HepG2 (cell line): ENCODE measurements around the gene BPIFB2. TPM values are rescaled to one million over a fixed set of nuclear protein-coding genes. Genes with fewer than 3 reads are reported as not detected.

Source experiments
- CENPX ChIP-seq: sonication (generic); formaldehyde crosslinking; IDR thresholded peaks from 2 replicates; pipeline ENCODE4 v1.9.0; 2021; ENCODE audit warnings: mild to moderate bottlenecking, missing genetic modification reagents, moderate library complexity
- DNMT1 ChIP-seq: sonication (generic); formaldehyde crosslinking; IDR thresholded peaks from 2 replicates; pipeline ENCODE4 v1.5.1; 2020; ENCODE audit warnings: mild to moderate bottlenecking, missing genetic modification reagents
- FOXA1 ChIP-seq, 2 experiments: fragments of 450-650 bp in 1 of 2; sonication (generic) in 1 of 2; formaldehyde crosslinking in 1 of 2; IDR thresholded peaks; 2 replicates each; pipeline versions ENCODE4 v1.4.0 to v1.6.1; 2016 to 2020; ENCODE audit warnings: missing genetic modification reagents in 1 of 2
- HHEX ChIP-seq: IDR thresholded peaks from 2 replicates; pipeline ENCODE4 v1.6.1; 2016; ENCODE audit warnings: control low read depth
- HMG20A ChIP-seq: IDR thresholded peaks from 2 replicates; pipeline ENCODE4 v1.6.1; 2016; ENCODE audit warnings: borderline replicate concordance
- PREB ChIP-seq: sonication (generic); formaldehyde crosslinking; IDR thresholded peaks from 2 replicates; pipeline ENCODE4 v1.4.0; 2020; ENCODE audit warnings: missing genetic modification reagents
- SMAD3 ChIP-seq: sonication (generic); formaldehyde crosslinking; IDR thresholded peaks from 2 replicates; pipeline ENCODE4 v1.4.0; 2020; ENCODE audit warnings: missing genetic modification reagents
- SRSF4 ChIP-seq: fragments of 200-400 bp; formaldehyde crosslinking; IDR thresholded peaks from one replicate; pipeline ENCODE4 v1.6.1; 2018; ENCODE audit warnings: mild to moderate bottlenecking, low read depth, low read length, moderate library complexity; ENCODE audit not compliant: poor library complexity, severe bottlenecking
- SSRP1 ChIP-seq: IDR thresholded peaks from 2 replicates; pipeline ENCODE4 v1.6.1; 2016; ENCODE audit warnings: control low read depth
- STAG1 ChIP-seq: sonication (generic); formaldehyde crosslinking; IDR thresholded peaks from 2 replicates; pipeline ENCODE4 v1.4.0; 2020; ENCODE audit warnings: missing genetic modification reagents
- TCF12 ChIP-seq, 2 experiments: fragments of 450-650 bp in 1 of 2; sonication (generic) in 1 of 2; formaldehyde crosslinking in 1 of 2; IDR thresholded peaks; 2 replicates each; pipeline versions ENCODE4 v1.6.1 to v1.8.0; 2017 to 2022; ENCODE audit warnings: antibody characterized with exemption in 1 of 2, mild to moderate bottlenecking in 1 of 2, missing genetic modification reagents in 1 of 2, moderate library complexity in 1 of 2
- ZFYVE20 ChIP-seq: sonication (generic); formaldehyde crosslinking; IDR thresholded peaks from 2 replicates; pipeline ENCODE4 v1.8.0; 2023; ENCODE audit warnings: low read depth, mild to moderate bottlenecking, moderate library complexity, missing genetic modification reagents, borderline replicate concordance
- ZNF143 ChIP-seq: sonication (generic); formaldehyde crosslinking; IDR thresholded peaks from 2 replicates; pipeline ENCODE4 v1.4.0; 2020; ENCODE audit warnings: missing genetic modification reagents
- ZNF282 ChIP-seq: fragments of 450-650 bp; IDR thresholded peaks from 2 replicates; pipeline ENCODE4 v1.6.1; 2018; ENCODE audit not compliant: partially characterized antibody
- ZNF563 ChIP-seq: sonication (generic); formaldehyde crosslinking; IDR thresholded peaks from 2 replicates; pipeline ENCODE4 v1.8.0; 2022; ENCODE audit warnings: mild to moderate bottlenecking, moderate library complexity, missing genetic modification reagents
- ZNF589 ChIP-seq: sonication (generic); formaldehyde crosslinking; conservative IDR thresholded peaks from 2 replicates; pipeline ENCODE4 v1.8.0; 2022; ENCODE audit warnings: mild to moderate bottlenecking, moderate library complexity, missing genetic modification reagents
- ZNF629 ChIP-seq: sonication (generic); formaldehyde crosslinking; conservative IDR thresholded peaks from 2 replicates; pipeline ENCODE4 v1.5.0; 2020; ENCODE audit warnings: missing genetic modification reagents
- ZNF709 ChIP-seq: sonication (generic); formaldehyde crosslinking; IDR thresholded peaks from 2 replicates; pipeline ENCODE4 v1.5.0; 2020; ENCODE audit warnings: mild to moderate bottlenecking, missing genetic modification reagents
- polyA plus RNA-seq, 8 experiments: library from polyadenylated mRNA; depleted of rRNA in 3 of 8; stranded (reverse) in 7 of 8; unstranded in 1 of 8; fragments of >200 nt; fragmentation: Illumina TruSeq in 4 of 8; extraction: Trizol in 4 of 8; gene quantifications; 2 replicates each; pipeline versions ENCODE4 v1.2.1 to v1.2.3, GENCODE V29; 2011 to 2016; ENCODE audit warnings: low read depth in 4 of 8, missing spikeins in 1 of 8, mixed read lengths in 1 of 8; ENCODE audit not compliant: insufficient read depth in 1 of 8
- total RNA-seq, 5 experiments: library from RNA; depleted of rRNA; stranded (reverse); fragments of >200 nt; fragmentation: Illumina TruSeq; extraction: Trizol; gene quantifications; 2 replicates each; pipeline ENCODE4 v1.2.3, GENCODE V29; 2016; ENCODE audit warnings: low read depth in 1 of 5
- TF ChIP-seq, protein P1 (sequence below): IDR thresholded peaks from 2 replicates; pipeline ENCODE4 v1.6.1; 2016; ENCODE audit warnings: low read depth, missing genetic modification reagents, missing compliant biosample characterization
- TF ChIP-seq, protein P2 (sequence below): sonication (generic); formaldehyde crosslinking; IDR thresholded peaks from 2 replicates; pipeline ENCODE4 v1.5.0; 2020; ENCODE audit warnings: mild to moderate bottlenecking, missing genetic modification reagents
- TF ChIP-seq, protein P3 (sequence below): IDR thresholded peaks from 2 replicates; pipeline ENCODE4 v1.6.1; 2018; ENCODE audit warnings: missing genetic modification reagents

BPIFB2 gene
- total and polyA plus RNA-seq, 2 of the 13 experiments (the other 11 are each of a cell fraction or from before 2014, with no cell fraction given) = 54.5 to 902 TPM

GRCh38 chr20:33006776-33007375, 628 bp upstream of the BPIFB2 start (continued):
- TF ChIP-seq, protein P1, sequence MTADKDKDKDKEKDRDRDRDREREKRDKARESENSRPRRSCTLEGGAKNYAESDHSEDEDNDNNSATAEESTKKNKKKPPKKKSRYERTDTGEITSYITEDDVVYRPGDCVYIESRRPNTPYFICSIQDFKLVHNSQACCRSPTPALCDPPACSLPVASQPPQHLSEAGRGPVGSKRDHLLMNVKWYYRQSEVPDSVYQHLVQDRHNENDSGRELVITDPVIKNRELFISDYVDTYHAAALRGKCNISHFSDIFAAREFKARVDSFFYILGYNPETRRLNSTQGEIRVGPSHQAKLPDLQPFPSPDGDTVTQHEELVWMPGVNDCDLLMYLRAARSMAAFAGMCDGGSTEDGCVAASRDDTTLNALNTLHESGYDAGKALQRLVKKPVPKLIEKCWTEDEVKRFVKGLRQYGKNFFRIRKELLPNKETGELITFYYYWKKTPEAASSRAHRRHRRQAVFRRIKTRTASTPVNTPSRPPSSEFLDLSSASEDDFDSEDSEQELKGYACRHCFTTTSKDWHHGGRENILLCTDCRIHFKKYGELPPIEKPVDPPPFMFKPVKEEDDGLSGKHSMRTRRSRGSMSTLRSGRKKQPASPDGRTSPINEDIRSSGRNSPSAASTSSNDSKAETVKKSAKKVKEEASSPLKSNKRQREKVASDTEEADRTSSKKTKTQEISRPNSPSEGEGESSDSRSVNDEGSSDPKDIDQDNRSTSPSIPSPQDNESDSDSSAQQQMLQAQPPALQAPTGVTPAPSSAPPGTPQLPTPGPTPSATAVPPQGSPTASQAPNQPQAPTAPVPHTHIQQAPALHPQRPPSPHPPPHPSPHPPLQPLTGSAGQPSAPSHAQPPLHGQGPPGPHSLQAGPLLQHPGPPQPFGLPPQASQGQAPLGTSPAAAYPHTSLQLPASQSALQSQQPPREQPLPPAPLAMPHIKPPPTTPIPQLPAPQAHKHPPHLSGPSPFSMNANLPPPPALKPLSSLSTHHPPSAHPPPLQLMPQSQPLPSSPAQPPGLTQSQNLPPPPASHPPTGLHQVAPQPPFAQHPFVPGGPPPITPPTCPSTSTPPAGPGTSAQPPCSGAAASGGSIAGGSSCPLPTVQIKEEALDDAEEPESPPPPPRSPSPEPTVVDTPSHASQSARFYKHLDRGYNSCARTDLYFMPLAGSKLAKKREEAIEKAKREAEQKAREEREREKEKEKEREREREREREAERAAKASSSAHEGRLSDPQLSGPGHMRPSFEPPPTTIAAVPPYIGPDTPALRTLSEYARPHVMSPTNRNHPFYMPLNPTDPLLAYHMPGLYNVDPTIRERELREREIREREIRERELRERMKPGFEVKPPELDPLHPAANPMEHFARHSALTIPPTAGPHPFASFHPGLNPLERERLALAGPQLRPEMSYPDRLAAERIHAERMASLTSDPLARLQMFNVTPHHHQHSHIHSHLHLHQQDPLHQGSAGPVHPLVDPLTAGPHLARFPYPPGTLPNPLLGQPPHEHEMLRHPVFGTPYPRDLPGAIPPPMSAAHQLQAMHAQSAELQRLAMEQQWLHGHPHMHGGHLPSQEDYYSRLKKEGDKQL (CRISPR knock-in tag) = no peak
- no peak for TF ChIP-seq HMG20A (CRISPR knock-in tag)
- no peak for TF ChIP-seq PREB (CRISPR knock-in tag)
- no peak for TF ChIP-seq TCF12 (IDR thresholded peaks at IDR 0.05)
- no peak for TF ChIP-seq TCF12 (CRISPR knock-in tag; IDR thresholded peaks at IDR 0.05)
- TF ChIP-seq ZNF709 = peak; percentile 10
- 0 out of 2 replicates have a peak, but pooled peaks have one; percentile 3 for TF ChIP-seq ZFYVE20 (CRISPR knock-in tag)
- no peak for TF ChIP-seq ZNF143 (CRISPR knock-in tag)
- peak; percentile 34; the same call in 1 of the 2 replicates for TF ChIP-seq SSRP1
- no peak for TF ChIP-seq STAG1 (CRISPR knock-in tag)
- peak; percentile 49 for TF ChIP-seq ZNF629 (CRISPR knock-in tag)
- TF ChIP-seq ZNF282 = no peak
- TF ChIP-seq CENPX (CRISPR knock-in tag) = no peak
- TF ChIP-seq, protein P2, sequence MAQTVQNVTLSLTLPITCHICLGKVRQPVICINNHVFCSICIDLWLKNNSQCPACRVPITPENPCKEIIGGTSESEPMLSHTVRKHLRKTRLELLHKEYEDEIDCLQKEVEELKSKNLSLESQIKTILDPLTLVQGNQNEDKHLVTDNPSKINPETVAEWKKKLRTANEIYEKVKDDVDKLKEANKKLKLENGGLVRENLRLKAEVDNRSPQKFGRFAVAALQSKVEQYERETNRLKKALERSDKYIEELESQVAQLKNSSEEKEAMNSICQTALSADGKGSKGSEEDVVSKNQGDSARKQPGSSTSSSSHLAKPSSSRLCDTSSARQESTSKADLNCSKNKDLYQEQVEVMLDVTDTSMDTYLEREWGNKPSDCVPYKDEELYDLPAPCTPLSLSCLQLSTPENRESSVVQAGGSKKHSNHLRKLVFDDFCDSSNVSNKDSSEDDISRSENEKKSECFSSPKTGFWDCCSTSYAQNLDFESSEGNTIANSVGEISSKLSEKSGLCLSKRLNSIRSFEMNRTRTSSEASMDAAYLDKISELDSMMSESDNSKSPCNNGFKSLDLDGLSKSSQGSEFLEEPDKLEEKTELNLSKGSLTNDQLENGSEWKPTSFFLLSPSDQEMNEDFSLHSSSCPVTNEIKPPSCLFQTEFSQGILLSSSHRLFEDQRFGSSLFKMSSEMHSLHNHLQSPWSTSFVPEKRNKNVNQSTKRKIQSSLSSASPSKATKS (CRISPR knock-in tag) = peak; percentile 38; the same call in 1 of the 2 replicates
- 0 out of 2 replicates have a peak, but pooled peaks have one; percentile 20 for TF ChIP-seq SMAD3 (CRISPR knock-in tag)
- no peak for TF ChIP-seq HHEX (CRISPR knock-in tag)
- no peak for TF ChIP-seq SRSF4
- 0 out of 2 replicates have a peak, but pooled peaks have one; percentile 6 for TF ChIP-seq ZNF563 (CRISPR knock-in tag)
- TF ChIP-seq ZNF589 (CRISPR knock-in tag) = 0 out of 2 replicates have a peak, but pooled peaks have one; percentile 43
- TF ChIP-seq FOXA1 (IDR thresholded peaks at IDR 0.05) = no peak
- no peak for TF ChIP-seq FOXA1 (CRISPR knock-in tag; IDR thresholded peaks at IDR 0.05)
- no peak for TF ChIP-seq DNMT1
- TF ChIP-seq, protein P3, sequence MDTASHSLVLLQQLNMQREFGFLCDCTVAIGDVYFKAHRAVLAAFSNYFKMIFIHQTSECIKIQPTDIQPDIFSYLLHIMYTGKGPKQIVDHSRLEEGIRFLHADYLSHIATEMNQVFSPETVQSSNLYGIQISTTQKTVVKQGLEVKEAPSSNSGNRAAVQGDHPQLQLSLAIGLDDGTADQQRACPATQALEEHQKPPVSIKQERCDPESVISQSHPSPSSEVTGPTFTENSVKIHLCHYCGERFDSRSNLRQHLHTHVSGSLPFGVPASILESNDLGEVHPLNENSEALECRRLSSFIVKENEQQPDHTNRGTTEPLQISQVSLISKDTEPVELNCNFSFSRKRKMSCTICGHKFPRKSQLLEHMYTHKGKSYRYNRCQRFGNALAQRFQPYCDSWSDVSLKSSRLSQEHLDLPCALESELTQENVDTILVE = no peak
